NCI-H2196 (cell line): Measurements from ENCODE around the gene CAMK2G.
"Not testable (repeated sequence)": the region's sequence is repeated elsewhere in the genome, so short reads cannot be mapped to it uniquely, and the experiment has no call there.

Source experiments
- DNase-seq: peaks from one replicate; lab custom pipeline; 2025; ENCODE audit not compliant: unreplicated experiment; lab: John Stamatoyannopoulos, UW

CAMK2G gene

DNA sequence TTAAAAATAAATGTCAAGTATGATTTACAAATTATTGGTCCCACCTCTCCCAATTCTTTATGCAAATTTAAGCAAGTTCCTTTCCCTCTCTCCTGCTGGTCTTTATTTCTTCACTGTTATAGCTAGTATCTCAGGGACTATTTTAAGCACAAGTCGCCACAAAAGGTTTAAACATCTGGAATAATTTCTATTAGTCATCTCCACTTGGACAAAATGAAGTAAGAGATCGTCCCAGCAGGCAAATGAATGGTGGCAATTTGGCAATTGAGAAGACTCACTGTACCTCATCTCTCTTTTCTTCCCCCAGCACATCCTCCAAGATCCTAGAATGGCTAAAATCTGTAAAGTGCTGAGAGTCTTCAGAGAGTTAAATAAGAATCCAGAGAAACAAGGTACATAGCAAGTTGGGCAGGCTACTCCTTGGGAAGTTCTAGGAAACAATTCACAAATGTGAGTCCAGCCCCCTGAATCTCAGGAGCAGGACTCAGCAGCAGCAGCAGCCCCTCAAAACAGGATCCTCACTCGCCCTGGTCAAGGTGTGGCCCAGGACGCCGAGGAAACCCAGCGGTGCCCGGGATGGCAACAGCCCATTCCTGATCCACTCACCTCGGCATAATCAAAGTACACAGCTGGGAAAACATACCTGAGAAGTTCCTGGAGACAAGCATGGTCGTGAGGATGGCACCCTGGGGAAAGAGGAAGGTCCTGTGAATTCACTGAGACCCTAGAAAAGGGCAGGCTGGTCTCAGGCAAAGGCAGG is 32.6 kb downstream of the CAMK2G start:
- no peak for DNase-seq

DNA sequence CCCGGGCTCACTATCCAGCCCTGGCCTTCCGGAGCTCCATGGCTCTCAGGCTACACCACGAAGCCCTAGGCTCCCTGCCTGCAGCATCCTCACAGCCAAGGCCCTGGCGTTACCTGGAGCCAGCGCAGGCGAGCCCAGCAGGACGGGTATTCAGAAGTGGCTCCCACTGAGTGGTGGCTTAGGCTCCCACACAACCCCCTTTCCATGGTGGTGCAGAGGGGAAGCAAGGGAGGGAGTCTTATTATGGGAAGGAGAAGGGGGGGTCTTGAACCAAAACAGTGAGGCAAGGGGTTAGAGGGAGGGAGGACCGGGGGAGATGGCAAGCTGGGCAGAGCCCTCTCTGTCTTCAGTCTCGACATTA is 33.3 kb downstream of the CAMK2G start:
- no peak for DNase-seq

DNA sequence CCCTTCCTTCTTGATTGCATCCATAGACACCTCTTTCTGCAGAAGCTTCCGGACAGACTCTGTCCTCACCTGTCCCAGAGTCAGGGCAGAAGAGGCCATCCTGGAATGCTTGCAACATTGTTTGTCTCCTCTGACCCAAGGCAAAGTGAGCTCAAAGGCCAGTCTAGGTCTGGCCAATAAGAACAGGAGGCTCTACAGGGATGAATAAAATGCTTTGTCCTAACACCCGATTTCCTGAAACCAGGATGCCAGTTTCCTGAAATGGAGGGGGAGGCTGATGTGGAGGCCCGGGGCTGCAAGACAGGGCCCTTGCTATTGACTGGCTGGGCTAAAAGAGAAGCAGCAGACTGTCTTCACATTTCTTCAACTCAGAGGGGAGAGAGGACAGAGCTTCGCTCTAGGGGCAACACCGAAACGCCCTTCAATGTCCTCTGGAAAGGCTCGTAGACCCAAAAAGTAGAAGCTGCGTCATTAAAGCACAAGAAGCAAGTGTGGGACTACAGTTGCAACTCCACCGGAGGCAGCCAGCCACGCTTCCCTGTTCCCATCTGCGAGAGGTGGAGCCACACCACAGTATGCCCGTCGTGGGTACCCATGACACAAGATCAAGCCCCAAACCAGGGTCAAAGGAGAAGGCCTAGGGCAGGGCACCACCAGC is 33.8 kb downstream of the CAMK2G start:
- DNase-seq: no peak

DNA sequence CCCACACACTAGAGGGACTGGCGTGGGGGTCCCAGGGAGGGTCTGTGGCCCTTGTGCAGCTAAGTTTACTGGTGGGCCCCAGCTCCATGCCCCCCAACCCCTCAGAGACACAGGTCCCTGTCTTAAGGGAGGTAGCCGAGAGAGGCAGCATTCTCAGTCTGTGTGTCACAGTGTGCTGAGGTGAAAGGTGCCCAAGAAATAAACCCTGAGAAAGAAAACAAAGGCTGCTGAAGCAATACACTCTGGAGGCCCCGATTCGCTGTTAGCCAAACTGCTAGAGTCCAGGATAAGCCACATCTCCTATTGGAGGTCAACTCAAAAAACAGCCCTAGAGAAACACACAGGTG is 34.3 kb downstream of the CAMK2G start:
- no peak for DNase-seq

DNA sequence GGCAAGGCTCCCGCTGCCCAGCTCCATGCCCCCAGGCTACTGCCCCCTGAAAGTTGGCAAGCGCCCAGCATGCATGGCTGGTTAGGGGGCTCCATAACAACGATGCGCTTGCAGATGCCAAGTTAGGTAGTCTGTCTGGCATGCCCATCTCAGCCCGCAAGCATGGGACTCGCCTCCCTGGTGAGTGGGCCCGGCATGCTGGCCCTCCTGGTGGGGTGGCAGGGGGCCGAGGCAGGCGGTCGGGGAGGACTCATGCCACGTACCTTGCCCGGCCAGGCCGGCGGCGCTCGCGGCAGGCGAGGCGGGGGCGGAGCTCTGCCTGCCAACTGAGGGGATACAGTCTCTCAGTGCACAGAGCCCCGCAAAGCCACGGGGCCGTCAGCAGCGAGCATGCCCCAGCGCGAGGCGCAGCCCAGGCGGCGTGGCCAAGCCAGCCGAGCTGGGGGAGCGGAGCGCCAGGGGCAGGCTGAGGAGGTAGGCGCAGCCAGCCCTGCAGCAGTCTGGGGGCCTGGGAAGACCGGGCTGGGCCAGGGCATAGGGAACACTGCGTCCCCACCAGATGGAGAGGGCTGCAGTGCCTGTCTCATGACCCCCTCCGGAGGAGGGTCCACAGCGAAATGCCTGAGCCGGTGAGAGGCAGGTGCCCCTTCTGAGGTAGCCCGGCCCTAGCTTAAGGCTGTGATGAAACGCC is 34.9 kb downstream of the CAMK2G start:
- no peak for DNase-seq

DNA sequence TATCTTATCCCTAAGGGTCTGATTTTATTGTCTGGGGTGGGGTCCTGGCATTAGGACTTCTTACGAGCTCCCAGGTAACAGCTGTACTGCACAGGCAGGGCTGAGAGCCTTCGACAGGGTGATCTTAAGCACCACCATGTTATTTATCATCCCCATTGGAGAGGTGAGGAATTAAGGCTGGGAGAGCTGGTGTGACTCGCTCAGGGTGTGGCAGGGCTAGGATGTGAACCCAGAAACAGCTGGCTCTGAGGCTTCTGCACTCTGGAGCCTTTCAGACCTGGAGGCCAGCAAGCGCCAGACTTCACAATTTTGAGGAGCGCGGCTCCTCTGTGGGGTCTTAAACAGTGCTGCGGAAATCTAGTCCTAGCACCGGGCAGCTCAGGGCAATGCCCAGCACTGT is 35.5 kb downstream of the CAMK2G start:
- DNase-seq: no peak

DNA sequence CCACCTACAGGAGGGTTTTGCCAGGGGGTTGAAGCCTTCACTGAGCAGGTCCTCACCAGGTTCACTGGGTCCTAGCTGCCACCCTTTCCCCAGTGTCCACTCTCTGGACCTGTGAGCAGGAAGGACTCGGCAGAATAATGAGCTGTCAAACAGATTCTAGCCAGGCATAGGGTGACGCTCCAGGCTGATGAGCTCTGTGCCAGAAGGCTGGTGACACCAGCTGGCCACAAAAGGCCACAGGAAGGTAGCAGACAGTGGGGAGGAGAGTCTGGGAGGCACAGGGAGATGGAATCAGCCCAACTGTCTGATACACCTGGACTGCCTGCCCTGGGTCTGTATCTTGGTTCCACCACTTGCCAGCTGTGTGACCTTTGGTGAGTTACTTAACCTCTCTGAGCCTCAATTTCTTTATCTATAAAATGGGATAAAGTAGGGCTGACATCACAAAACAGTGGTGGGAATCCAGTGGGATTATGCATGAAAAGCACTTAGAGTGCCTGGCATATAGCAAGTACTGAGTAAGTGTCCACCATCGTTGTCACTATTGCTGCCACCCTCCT is 36.3 kb downstream of the CAMK2G start:
- DNase-seq: no peak

DNA sequence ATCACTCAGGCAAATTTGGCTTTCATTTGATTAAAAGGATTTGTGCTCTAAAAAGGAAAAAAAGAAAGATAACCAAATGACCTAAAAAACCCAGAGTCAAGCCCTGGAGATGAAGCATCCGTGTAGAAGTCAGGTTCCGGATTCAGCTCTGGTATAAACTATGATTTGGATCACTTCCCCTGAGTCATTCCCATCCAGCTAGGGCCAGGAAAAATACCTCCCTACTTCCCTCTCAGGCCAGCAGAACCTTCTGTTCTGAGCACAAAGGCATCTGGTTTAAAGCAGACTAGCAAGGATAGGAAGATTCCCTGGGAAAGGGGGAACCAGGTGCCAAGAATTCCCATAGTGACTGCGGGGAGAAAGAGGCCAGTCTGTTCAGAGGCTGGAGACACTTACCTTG is 37.3 kb downstream of the CAMK2G start:
- no peak for DNase-seq

DNA sequence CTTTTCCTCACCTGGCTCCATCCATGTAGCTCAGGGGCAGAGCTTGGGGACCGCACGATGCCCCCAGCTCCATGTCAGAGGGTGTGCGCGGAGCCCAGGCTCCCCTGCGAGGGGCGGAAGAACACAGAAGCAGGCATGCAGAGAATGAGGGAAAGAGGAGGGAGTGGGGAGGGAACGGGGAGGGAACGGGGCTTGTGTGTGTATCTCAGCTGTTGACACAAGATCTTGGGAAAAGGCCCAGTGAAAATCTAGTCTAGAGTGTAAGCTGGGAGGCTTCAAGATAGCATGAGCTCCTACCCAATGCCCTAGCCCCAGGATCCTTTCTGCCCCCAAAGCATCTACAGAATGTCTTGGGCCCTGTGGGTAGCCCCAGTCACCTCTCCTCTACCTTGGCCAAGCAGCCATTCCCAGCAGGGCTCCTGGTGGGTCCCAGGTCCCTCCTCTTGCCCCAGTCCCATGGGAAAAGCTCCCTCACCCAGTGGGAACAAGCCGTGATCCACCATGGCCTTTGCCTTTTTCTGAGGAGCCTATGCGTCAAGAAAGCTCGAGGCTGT is 37.9 kb downstream of the CAMK2G start:
- DNase-seq: no peak

DNA sequence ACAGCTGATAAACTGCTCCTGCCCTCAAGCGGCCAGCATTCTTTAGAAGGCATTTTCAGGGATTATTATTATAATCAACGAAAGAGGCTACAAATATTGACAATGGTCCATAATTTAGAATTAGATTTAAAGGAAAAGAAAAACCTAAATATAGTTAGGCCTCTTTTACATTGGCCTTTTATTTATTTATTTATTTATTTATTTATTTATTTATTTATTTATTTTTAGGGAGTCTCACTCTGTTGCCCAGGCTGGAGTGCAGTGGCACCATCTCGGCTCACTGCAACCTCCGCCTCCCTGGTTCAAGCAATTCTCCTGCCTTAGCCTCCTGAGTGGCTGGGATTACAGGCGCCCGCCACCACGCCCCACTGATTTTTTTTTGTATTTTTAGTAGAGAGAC is 45.3 kb downstream of the CAMK2G start:
- DNase-seq: not testable (repeated sequence)

DNA sequence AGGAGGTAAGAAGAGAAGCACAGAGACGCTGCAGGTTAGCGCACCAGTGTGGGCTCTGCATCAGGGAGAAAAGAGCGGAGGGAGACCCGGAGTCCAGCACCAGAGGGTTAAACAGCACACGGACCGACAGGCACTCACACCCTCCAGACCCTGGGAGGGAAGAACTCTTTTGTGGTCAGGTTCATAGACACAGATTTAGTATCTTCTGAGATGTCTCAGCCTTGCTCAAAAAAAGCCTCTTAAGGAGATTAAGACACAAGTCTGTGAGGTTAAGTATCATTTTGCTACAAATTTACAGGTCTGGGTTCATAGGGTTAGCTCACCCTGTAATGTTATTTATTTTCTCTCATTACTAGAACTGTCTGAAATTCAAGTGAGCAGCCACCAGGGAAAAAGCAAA is 46.2 kb downstream of the CAMK2G start:
- no peak for DNase-seq

DNA sequence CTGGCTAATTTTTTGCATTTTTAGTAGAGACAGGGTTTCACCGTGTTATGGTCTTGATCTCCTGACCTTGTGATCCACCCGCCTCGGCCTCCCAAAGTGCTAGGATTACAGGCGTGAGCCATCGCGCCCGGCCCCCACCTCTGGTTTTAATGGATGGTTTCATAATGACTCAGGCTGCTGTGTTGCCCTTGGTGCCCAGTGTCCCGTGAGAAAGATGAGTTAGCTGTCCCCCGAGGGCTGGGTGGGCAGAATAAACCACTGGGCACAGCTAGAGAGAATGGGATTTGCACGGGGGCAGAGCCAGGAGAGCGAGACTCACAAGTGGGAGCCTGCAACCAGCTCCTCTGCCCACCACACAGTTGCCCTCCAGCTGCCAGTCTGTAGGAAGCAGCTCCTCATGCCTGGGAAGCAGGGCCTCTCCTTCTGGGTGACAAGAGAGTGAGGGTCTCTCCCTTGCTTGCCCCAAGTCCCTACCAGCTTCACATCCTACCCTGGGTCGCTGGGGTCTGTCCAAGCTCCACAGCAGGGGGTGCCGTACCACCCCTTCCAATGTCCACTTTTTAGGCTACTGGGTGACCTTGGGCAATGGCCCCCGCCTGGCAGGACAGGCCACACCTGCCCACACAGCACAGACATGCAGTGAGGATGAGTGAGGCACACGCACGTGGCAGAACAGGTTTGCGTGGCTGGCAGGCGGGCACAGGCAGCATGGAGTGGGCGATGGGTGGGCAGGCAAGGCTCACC is 46.8 kb downstream of the CAMK2G start:
- DNase-seq: no peak

DNA sequence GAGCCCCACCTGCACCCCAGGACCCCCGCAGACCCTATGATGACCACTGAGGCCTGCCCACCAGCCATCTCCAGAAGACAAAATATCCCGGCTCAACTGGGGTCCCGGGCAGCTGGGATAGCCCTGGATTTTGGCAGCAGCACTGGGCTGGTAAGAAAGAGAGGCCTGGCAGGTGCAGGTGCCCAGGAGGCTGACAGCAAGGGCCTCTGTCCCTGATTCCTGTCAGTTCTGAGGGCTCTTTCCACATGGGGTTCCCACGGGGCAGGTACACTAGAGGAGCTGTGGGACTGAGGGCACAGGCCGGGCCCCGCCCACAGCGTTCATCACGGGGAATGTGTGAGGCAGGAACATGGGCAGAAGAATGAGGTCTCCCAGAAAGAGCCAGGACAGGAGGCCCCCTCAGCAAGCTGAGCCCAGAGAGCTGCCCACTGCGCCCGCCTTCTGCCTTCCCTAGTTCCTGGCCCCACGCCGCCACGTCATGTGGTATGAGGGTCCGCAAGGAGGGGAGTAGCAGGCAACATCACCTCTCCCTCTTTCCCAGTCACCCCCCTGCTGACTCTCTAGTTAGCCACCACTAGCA is 50.1 kb downstream of the CAMK2G start:
- no peak for DNase-seq

DNA sequence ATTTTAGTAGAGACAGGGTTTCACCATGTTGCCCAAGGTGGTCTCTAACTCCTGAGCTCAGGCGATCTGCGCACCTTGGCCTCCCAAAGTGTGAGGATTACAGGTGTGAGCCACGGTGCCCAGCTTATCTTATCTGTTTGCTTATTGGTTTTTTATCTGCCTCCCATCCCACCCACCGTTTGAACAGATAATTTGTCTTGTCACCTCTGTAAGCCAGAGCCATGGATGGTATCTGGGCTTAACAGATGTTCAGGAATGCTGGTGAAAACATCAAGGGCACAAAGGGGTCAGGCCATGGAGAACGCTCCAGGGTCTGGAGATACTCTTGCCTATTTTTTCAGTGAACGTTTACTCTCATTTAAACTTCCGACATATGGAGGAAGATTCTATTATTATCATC is 51.0 kb downstream of the CAMK2G start:
- no peak for DNase-seq

DNA sequence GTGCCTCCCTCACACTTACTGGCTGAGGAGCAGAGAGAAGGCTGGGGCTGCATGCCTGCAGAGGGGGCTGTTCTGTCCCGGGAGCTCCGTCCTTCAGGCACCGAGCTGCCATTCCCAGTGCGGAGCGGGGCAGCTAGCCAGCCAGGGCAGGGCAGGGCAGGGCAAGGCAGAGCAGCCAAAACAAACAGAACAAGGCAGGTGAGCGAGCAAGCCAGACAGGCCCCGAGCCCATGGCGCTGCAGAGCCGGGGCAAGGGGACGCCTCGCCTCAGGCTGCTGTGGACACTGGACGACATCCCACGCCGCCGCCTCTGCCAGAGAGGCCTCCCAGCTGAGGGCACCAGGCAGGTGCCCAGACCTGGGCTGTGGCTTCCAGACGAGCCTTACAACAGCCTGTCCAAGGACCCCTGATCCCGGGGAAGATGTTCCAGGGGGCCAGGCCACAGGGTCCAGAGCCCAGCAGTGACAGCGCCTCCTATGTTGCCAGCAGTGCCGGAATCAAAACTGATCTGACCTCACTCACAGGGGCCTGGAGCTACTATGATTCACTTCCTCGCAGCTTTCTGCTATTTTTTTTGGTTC is 54.8 kb downstream of the CAMK2G start:
- DNase-seq: peak; percentile 81

DNA sequence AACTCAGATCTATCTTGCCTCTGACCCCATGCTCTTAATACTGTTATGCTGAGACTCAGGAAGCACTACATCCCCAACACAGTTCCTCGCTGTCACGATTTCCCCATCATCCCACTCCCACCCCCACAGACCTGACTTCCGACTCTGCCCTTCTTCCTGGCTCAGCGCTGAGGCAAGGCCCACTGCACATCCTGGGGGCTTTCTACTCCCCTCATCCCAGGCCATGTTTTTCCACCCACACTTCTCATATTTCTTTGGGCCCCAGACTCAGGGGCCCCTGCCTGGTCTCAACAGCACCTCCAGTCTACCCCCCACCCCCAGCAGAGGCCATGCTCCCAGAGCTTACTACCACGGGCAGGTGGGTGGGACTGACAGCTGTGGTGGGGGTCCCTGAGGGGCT is 55.3 kb downstream of the CAMK2G start:
- no peak for DNase-seq

DNA sequence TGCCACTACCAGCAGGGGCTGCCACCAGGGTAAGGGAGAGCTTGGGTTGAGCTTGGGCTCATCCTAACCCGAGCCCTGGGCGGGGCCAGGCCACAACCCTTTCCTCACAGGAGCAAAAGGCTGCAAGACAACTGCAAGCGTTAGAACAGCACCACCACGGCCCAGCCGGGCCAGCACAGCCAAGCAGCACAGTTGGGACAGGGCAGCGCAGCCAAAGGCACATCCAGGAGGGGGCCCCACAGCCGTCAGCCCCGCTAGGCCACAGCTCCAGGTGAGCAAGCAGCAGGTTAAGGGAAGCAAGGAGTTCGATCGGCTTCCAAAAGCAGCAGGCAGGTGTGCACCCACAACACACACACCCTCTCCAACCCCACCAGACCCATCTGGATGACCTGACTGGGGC is 56.0 kb downstream of the CAMK2G start:
- no peak for DNase-seq

DNA sequence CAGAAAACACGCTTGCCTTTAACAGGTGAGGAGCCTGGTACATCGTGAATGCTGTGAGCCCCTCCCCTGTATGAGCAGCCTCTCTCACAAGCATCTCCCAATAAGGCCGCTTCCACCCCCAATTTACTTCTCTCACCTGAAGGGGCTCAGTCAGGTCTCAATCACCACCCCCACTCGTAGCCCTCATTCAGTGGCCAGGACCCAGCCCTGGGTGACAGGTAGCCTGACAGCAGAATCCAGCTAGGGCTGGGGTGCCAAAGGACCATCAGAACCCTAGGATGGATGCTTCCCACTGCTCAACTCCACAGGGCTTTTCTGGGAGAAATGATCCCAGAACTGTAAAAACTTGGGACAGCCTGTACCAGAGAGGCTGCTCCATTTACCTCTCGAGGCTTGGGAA is 56.5 kb downstream of the CAMK2G start:
- DNase-seq: no peak

DNA sequence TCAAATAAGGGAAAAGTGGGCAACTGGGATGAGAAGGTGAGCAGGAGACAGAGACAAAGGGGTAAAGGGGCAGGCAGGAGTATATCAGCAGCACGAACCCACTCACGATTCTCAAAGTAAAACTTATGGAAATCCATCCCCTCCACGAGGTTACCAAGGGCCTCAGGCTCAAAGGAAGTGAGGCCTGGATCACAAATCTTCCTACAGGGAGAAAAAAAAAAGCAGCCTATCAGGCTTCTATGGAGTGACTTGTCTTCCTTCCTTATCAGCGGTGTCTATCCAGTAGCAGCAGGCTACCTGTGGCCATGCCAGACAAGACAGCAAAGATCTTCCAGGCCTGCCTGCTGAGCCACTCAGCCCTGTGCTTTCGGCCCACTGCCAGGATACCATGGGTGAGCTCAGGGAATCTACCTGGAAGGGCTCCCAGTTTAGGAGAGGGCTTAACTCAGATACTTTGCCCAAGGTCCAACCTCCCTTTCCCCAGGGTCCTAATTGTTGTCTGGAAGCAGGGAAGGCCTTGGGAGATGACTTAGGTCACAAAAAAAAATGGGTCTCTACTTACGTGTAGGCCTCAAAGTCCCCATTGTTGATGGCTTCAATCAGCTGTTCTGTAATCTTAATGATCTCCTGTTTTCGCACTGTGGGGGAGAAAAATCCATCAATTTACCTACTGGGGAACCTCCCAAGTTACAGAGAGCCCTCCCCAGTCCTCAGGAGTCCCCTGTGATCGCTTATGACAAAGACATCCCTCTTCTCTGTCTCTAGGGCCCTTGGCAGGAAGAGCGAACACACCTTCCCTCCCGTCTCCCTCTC is 57.2 kb downstream of the CAMK2G start:
- DNase-seq: peak; percentile 17

DNA sequence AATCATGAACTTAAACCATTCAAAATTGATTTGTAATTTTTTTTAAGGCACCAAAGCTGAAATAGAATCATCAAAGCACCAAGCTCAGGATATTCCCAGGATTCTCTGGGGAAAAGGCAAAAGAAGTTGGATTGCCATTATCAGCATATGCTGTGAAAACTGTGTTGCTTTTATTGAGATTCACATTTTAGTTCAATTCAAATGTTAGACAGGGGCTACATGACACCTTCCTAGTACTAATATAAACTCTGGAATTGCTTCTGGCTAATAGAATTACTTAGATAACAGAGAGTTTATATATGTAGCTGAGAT is 58.7 kb downstream of the CAMK2G start:
- no peak for DNase-seq
